HG03103 (cell line): ENCODE results near the gene THEMIS.
"Not testable (repeated sequence)": the region's sequence is repeated elsewhere in the genome, so short reads cannot be mapped to it uniquely, and the experiment has no call there.

Experiments used
- ATAC-seq: cut with Tn5 transposase; IDR thresholded peaks from one replicate; pipeline ENCODE4 v1.9.1; 2021; ENCODE audit warnings: low read depth; ENCODE audit not compliant: unreplicated experiment

The THEMIS gene, protein sequence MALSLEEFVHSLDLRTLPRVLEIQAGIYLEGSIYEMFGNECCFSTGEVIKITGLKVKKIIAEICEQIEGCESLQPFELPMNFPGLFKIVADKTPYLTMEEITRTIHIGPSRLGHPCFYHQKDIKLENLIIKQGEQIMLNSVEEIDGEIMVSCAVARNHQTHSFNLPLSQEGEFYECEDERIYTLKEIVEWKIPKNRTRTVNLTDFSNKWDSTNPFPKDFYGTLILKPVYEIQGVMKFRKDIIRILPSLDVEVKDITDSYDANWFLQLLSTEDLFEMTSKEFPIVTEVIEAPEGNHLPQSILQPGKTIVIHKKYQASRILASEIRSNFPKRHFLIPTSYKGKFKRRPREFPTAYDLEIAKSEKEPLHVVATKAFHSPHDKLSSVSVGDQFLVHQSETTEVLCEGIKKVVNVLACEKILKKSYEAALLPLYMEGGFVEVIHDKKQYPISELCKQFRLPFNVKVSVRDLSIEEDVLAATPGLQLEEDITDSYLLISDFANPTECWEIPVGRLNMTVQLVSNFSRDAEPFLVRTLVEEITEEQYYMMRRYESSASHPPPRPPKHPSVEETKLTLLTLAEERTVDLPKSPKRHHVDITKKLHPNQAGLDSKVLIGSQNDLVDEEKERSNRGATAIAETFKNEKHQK

DNA sequence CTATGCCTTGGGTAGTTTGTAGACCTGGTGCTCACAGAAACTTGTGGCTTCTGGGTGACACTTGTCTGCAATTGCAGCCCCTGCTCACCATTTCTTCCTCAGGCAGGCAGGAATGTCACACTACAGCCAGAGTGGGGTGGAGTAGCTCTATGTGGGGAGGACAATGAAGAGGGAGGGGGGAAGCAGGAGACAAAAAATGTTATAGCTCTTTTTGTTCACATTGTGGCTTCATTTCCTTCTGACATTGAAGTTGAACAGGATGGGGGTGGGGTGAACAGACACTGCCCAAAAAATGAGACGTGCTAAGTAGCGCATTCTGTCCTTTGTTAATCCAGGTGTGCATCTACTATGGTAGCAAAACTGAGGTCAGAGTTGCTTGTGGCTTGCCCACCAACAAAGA lies at the start of gene THEMIS:
THEMIS (minus strand) TSS at position 124 of the 400 bp plus-strand sequence. CDS start 126 bp downstream, outside the sequence.
- ATAC-seq, result no peak

DNA sequence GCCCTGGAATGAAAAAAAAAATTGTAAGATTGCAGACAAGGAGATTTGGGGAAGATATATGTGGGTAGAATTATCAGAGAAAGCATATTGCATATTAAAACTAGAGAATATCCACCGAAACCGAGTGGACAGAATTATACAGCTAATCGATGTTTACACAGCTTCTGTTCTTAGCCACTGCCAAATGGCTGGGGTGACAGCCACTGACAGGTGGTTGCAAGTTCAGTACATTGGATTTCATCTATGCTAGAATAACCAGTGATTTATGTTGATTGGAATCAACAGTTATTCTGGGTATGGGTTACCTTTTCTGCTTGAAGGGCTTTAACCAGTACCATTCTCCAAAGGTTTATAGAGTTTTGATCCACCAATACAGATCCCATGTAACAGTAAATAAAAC lies 48.4 kb upstream of the THEMIS start:
- ATAC-seq, result no peak

DNA sequence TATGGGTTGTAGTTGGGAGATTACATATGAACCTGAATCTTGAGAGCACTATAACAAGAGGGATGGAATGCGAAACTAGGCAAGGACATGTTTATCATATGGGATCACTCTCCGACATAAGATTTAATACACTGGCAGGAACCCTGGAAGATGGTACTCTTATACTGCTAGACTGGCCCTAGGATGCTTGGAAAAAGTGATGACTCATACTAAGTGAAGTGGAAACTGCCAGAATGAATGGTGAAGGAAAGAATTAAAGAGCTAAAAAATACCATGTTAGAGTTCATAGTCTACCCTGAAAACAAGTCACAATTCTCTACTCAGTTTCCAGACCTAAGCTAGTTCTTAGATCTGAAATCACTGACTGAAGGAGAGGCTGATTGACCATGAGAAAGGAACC lies 45.5 kb upstream of the THEMIS start:
- ATAC-seq, result no peak

DNA sequence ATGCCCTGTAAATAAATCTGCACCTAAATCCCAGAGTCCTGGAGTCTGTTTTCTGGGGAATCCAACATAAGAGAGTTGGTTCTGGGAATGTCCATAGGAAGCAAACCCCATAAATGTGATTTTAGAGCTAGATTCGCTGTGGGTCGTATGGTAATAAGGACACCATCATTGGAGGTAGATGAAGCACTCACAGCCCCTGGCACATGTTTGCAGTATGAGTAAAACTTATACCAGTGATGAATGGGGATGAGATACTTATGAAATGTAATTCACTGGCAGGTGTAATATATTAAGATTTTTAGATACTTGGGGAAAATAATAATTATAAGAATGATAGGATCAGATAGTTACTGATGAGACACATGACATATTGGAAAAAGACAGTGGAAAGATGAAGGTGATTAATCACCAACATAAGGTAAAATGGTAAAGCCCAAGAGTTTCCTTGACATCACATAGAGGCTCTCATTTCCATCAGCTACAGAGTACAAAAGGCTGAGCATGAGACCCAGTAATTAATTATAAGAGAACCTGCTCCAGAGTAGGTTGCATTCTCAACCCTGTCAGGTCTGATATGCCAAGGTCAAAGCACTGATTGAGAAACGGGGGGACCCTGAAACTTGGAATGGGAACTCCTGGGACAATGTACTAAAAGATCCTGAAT lies 44.7 kb upstream of the THEMIS start:
- no peak for ATAC-seq

DNA sequence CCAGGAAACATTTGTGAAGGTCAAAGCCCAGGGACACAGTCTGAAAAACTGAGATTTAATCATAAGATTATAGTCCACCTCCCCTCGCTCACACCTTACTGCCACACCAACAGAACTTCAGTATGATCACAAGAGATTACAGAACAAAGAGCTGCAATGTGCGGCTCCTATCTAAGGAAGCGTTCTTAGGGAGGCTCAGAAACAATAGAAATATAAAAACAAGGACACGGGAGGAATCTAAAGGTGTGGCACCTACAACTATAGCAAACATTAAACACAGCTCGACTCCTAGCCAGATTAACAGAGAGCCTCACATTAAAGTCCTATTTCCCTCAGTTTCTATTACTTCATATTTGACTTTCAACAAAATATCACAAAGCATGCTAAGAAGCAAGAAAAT lies 40.4 kb upstream of the THEMIS start:
- ATAC-seq, result no peak

DNA sequence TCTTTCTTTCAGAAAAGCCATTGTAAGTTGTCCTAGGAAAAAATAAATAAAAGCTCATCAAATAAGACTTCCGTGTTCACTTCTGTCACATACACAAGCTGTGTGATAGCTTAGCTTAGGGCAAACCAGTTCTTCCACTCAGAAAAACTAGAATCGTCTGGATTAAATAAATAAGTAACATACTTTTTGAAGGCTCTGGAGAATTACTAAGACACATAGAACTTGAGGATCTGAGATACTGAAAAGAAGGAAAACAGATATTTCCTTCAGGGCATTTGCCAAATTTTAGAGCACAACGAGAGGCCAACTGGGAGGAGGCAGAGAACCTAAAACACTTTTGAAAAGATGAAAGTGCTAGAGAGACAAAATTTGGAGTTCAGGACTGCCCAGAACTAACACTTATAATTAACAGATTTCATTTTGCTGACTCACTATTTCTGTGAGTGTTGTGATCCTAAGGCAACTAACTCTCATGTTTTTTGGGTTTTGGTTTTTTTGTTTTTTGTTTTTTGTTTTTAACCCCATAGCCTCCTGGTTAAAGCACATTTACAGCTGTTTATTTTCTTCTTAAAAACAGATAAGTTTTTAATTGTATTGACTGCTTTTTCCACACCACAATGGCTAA lies 38.7 kb upstream of the THEMIS start:
- no peak for ATAC-seq

DNA sequence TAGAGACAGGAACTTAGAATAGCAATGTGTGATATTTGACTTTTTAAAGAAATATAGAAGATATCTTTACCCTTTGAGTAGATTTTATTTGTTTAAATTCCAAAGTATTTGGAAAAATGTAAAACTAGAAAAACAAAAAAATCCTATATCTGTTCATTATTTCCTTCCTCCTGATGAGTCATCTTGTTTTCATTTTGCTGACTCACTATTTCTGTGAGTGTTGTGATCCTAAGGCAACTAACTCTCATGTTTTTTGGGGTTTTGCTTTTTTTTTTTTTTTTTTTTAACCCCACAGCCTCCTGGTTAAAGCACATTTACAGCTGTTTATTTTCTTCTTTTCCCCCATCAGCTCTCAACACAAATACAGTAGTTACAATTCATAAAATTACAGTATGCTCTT lies 37.8 kb upstream of the THEMIS start:
- ATAC-seq, result no peak

DNA sequence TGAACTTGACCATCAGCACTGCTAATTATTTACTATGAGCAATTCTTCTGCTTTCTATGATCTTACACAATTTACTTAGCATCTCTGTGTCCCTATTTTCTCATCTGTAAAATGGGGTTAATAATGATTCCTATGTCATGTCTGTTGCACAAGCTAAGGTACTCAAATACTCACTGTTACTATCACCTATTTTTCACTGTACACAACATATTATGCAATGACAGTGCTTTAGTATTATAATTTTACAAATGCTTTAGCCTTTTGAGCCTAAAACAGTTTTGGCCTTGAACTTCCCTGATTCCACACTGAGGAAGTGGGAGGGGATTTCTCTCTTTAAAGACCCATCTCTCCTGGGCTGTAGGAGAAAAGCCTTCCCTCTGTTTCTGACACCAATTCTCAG lies 36.9 kb upstream of the THEMIS start:
- no peak for ATAC-seq

DNA sequence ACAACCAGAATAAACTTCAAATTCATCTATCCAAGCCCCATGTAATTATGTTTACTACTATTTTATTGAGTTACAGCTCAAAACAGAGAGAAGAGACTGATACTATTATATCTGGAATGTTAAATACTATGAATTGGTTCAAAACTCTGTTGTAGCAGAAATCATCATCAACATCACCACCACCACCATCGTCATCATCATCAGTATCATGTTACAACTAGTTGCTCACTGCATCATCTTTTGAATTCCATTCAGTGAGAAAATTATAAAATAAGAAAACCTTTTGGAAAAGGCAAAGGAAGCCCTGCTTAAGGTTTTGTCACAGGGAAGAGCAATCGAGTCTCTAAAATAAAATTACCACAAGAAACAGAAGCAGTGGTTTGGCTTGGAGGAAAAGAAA lies 36.2 kb upstream of the THEMIS start:
- ATAC-seq, result no peak

DNA sequence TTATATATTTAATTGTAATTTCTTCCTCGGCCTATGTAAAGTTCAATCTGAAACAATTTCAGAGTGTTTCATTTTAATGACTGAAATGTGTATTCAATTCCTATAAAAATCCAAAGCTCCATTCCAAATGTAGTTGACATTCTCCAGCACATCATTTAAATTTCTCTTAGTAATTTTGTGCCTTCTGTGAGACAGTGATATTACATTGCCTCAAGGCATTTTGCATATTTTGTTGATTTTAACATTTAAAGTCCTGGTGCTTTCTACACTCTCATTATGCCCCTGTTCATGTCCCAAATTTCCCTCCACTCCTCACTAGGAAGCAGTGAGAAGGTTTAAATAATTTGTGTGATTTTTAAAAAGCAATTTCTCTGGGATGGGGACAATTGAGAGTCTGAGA lies 34.1 kb upstream of the THEMIS start:
- no peak for ATAC-seq

DNA sequence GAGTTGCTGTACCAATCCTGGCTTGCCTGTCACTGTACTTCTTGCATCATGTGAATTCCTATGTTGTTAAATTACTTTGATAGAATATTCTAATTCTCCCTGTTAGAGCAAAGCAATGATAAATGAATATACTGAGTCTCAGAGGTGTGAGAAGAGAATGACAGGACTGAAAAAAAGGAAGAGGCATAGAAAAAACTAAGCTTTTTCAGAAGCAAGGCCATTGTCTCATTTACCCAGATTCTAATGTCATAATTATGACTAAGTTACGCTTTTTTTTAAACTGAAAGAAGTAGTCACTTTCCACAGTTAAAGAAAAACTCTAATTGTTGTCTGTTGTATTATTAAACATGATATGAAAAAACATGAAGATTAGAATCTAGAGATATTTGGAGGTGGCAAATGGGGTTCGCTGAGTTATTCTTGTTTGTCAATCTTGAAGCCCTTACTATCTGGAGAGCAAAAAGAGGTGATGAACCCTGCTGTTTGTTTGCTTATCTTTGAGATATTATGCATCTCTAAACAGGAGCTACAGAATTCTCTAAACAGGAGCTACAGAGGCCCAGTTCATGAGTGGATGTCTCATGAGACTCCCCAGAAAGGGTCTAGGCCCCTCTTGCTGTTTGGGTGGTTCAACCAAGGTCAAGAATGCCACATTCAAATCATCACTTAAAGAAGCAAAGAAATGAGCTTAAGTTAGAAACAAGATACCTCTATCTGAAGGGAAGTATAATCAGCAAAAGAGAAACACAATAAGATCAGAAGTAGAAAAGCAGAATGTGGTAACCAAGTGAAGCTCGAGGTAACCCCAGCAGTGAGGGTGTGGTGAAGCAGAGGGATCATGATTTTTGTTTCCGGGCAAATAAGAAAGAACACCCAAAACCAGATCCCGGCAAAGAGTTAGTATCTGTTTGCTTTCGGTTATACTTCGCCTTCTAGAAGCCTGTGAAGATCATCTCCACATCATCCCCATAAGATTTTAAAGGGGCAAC lies 33.3 kb upstream of the THEMIS start:
- no peak for ATAC-seq

DNA sequence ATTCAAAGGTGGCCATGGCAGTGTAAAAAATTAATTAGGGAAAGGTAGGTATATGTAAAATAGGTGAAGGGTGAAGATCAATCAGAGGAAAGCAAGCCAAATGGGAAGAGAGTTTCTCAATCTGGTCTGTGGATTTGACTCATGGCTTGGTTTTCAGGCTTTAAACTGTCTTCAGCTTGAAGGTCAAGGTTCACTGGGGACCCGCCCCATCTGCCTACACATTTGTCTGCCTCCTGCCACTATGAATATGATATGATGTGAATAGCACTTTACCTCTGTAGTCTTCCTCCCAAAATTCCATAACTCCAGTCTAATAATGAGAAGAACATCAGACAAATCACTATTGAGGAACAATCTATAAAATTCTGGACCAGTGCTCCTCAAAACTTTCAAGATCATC lies 32.3 kb upstream of the THEMIS start:
- ATAC-seq, result no peak

DNA sequence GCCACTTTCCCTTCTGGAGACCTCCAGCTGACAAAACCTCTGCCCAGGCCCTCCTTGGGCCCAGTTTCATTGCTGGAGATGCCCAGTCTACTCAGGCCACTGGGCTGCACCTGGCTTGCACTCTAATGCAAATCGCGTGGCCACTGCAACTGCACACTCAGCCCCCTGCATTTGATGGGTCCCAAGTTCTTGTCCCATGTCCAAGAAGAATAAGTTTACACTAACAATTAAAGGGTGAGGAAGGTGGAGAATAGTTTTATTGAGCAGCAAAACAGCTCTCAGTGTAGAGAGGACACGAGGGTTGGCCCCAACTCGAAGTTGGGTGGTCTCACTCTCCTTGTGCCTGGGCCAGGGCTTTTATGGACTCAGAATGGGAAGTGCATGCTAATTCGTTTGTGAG lies 31.9 kb upstream of the THEMIS start:
- no peak for ATAC-seq

DNA sequence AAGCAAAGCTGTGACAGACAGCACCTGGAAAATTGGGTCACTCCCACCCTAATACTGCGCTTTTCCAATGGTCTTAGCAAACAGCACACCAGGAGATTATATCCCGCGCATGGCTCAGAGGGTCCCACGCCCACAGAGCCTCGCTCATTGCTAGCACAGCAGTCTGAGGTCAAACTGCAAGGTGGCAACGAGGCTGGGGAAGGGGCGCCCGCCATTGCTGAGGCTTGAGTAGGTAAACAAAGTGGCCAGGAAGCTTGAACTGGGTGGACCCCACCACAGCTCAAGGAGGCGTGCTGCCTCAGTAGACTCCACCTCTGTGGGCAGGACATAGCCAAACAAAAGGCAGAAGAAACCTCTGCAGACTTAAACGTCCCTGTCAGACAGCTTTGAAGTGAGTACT lies 25.6 kb upstream of the THEMIS start:
- ATAC-seq, result not testable (repeated sequence)

DNA sequence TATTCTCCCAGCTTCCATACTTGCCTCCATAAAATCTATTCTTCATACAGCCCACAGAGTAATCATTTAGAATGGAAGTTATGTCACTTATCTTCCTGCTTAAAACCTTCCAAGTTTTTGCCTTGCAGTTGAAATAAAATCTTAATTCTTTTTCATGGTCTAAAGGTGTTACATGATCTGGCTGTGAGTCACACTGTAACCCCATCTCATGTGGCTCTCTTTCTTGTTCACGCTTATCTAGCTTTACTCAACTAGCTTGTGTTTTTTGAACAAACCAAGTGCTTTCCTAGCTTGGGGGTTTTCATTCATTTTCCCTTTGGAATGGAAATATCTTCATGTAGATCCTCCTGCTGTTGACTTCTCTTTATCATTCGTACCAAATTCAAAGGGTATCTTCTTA lies 23.6 kb upstream of the THEMIS start:
- ATAC-seq, result no peak

DNA sequence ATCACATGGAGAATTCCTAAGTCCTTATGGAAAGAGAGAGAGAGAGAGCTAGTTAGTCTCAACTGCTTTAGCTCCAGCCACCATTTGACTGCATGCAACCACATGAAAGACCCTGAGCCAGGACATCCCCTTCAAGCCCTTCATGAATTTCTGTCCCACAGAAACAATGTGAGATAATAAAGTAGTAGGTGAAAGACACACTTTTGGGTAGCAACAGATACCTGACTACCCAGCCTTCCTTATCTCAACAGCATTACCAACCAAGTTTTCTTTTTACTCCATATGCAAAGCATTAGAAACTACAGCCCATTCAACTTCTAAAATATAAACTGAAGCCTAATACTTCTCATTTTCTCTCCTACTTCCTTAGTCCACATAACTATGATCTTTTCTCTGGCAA lies 23.2 kb upstream of the THEMIS start:
- no peak for ATAC-seq

DNA sequence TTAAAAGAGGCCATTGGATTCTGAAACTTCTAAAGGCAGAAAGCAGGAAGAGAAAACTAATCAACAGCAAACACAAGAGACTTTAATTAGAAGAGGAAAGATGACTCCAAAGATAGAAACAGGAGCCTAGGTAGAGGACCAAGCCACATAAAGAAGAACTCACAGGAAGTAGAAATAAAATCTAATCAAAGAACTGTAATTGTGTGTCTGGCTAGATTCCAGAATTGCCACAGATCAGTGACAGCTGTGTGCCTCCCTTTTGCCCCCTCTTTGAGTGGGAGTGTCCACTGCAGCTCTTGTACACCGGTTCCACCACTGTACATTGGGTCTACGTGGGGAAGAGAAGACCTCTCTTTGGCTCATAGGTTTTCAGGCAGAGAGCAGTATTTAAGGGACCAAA lies 22.3 kb upstream of the THEMIS start:
- ATAC-seq, result no peak

DNA sequence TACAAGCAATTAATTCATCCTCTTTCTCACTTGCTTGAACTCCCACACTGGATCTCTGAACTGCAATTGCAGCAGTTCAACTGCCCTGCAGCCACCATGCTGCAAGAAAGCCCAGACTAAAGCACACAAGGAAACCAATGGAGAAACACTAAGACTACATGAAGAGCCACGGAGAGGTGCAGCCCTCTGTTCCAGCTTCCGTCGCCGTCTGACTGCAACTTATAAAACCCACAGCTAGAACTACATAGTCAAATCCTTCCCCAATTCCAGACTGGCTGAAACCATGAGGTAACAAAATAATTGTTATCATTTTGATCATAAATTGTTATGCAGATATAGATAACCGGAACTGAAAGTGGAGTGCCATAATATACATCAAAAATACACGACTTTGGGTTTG lies 21.1 kb upstream of the THEMIS start:
- no peak for ATAC-seq

DNA sequence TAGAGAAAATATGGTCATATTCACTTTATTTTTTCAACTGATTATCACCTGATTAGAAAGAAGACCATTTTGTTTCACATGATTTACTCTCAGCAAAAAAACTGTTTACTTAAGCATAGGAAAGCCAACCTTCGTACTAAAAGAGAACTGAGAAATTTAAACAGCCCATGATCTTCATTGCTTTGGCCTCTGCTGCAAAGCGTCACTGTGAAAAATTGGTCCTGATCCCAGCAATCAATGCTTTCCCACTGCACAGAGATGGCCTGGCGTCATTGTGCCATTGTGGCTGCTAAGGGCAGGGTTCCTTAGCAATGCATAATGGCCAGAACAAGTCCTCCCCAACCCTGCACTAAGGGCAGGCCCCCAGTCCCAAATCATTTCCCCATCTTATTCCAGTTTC lies 19.9 kb upstream of the THEMIS start:
- ATAC-seq, result no peak
